CD4-positive, alpha-beta memory T cell (primary cell): Measurements from ENCODE around the gene SCTR. TPM values are rescaled to one million over a fixed set of nuclear protein-coding genes. Genes with fewer than 3 reads are reported as not detected.

ENCODE experiments used
- CTCF ChIA-PET: fragments of 350-600 bp; sonication (Branson Sonifier 250); formaldehyde crosslinking; loops from one replicate; lab custom pipeline; 2021; ENCODE audit warnings: inconsistent platforms; ENCODE audit not compliant: partially characterized antibody; lab: Charles Lee
- POLR2A ChIA-PET: fragments of 350-600 bp; sonication (Branson Sonifier 250); formaldehyde crosslinking; loops from one replicate; lab custom pipeline; 2021; ENCODE audit not compliant: partially characterized antibody; lab: Charles Lee
- DNase-seq, 5 donors: peaks; one replicate each; pipeline versions ENCODE4 v3.0.0 to v3.0.0-alpha.2; 2020 to 2022; ENCODE audit warnings: mixed read lengths in 1 of 5
- H3K27ac ChIP-seq: one replicate; pipeline ENCODE4 v1.7.0; 2013; ENCODE audit warnings: low read depth, low read length
- H3K27me3 ChIP-seq: 2 replicates; pipeline ENCODE4 v1.7.0; 2013; ENCODE audit warnings: mild to moderate bottlenecking, low read length, moderate library complexity; ENCODE audit not compliant: insufficient read depth
- H3K36me3 ChIP-seq: 2 replicates; pipeline ENCODE4 v1.7.0; 2013; ENCODE audit warnings: mild to moderate bottlenecking, low read length, moderate library complexity; ENCODE audit not compliant: insufficient read depth
- H3K4me1 ChIP-seq: 2 replicates; pipeline ENCODE4 v1.7.0; 2013; ENCODE audit warnings: mild to moderate bottlenecking, low read length, moderate library complexity; ENCODE audit not compliant: insufficient read depth
- H3K4me3 ChIP-seq, 2 donors: one replicate each; pipeline ENCODE4 v1.7.0; 2013; ENCODE audit warnings: low read length in 2 of 2, mild to moderate bottlenecking in 1 of 2
- H3K9me3 ChIP-seq, 2 donors: one replicate each; pipeline ENCODE4 v1.7.0; 2013; ENCODE audit warnings: low read length in 2 of 2, control low read depth in 1 of 2; ENCODE audit not compliant: control insufficient read depth in 1 of 2
- H3K27ac Mint-ChIP-seq, 7 donors: one replicate each; pipeline ENCODE4 v1.8.0; 2020 to 2021; ENCODE audit warnings: mixed read lengths in 7 of 7, mild to moderate bottlenecking in 6 of 7, inconsistent platforms in 3 of 7, moderate library complexity in 3 of 7
- H3K27me3 Mint-ChIP-seq, 2 donors: one replicate each; pipeline ENCODE4 v1.8.0; 2020 to 2021; ENCODE audit warnings: mixed read lengths in 2 of 2
- H3K36me3 Mint-ChIP-seq, 2 donors: one replicate each; pipeline ENCODE4 v1.8.0; 2020 to 2021; ENCODE audit warnings: mixed read lengths in 2 of 2, inconsistent platforms in 1 of 2, mild to moderate bottlenecking in 1 of 2
- H3K4me1 Mint-ChIP-seq, 4 donors: one replicate each; pipeline ENCODE4 v1.8.0; 2020 to 2021; ENCODE audit warnings: mixed read lengths in 4 of 4, mild to moderate bottlenecking in 1 of 4
- H3K4me3 Mint-ChIP-seq, 8 donors: one replicate each; pipeline ENCODE4 v1.8.0; 2020 to 2021; ENCODE audit warnings: mixed read lengths in 8 of 8, mild to moderate bottlenecking in 7 of 8, moderate library complexity in 6 of 8, inconsistent platforms in 3 of 8
- H3K9me3 Mint-ChIP-seq, 8 donors: one replicate each; pipeline ENCODE4 v1.8.0; 2020 to 2021; ENCODE audit warnings: mixed read lengths in 8 of 8, mild to moderate bottlenecking in 5 of 8, inconsistent platforms in 3 of 8, moderate library complexity in 1 of 8
- intact Hi-C: fragments of 100-400 bp; cut with micrococcal nuclease; formaldehyde crosslinking; loops from one replicate; pipeline ENCODE4 v1.15.1; 2023
- polyA plus RNA-seq, 2 donors: library from polyadenylated mRNA; unstranded; fragments of 300-500 nt; fragmentation: Illumina TruSeq; gene quantifications; one replicate each; pipeline ENCODE4 v1.2.3, GENCODE V29; 2021
- total RNA-seq, 2 experiments: library from RNA; stranded (reverse); gene quantifications; one replicate each; pipeline ENCODE4 v1.2.3, GENCODE V29; 2021

Gene SCTR
- total and polyA plus RNA-seq, 4 experiments from 2014 or later = not detected

DNA sequence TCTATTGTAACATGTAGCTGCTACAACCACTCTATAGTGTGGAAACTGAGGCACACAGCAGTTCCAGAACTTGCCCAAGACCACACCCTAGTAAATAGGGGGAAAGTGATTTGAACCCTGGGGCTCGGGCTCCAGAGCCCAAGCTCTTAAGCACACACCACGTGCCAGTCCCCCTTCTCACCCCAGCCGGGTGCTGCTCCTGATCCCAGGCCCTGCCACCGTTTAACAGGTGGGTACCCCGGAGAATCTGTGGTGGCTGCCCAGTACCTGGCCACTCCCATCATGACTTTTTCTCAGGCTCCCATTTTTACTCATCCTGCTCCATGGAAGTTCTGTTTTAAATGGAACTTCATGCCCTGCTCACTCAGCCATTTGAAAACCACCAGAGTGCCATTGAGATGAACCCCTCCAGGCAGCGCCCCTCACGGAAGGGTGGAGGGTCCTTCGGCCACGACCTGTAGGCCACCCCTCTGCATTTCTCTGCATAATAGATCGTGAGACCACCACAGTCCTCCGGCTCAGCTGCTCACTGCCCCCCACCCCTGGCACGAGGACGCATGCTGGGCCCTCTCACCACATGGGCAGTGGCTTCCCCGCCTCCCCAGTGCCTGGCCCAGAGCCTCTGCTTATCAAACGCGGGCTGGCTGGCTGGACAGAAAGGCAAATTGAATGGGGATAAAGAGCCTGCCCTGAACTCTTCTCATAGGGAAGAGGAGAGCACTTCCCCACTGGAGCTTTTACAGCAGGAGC, 50.5 kb downstream of the SCTR start:
- no peak for DNase-seq
- intact Hi-C loops = no loop called here
- POLR2A ChIA-PET = no interaction called here

DNA sequence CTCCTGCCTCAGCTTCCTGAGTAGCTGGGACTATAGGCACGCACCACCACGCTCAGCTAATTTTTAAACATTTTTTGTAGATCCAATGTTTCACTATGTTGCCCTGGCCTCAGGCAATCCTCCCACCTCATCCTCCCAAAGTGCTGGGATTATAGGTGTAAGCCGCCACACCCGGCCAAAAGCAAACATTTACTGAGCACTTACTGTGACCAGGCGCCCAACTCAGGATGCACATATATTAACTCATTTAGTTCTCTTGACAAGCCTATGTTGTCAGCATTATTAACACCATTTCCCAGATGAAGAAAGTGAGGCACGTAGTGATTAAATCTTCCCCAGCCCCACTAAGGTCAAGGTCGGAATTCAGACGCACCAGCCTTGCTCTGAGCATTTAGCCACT, 51.5 kb downstream of the SCTR start:
- no peaks in the 10 kb centered on the region for H3K9me3 Mint-ChIP-seq
- no peaks in the 10 kb centered on the region for H3K4me1 Mint-ChIP-seq
- intact Hi-C loops = no loop called here
- no peaks in the 10 kb centered on the region for H3K36me3 ChIP-seq
- H3K36me3 Mint-ChIP-seq = no peaks in the 10 kb centered on the region
- ChIA-PET POLR2A (no interaction called here), CTCF (no interaction called here)
- H3K27ac Mint-ChIP-seq = no peak overlapping the region
- no peak for DNase-seq
- H3K9me3 ChIP-seq = no peaks in the 10 kb centered on the region
- H3K4me3 Mint-ChIP-seq = no peak overlapping the region
- H3K4me1 ChIP-seq = no peaks in the 10 kb centered on the region
- H3K27me3 ChIP-seq = no peaks in the 10 kb centered on the region
- H3K4me3 ChIP-seq = no peak overlapping the region
- no peak overlapping the region for H3K27ac ChIP-seq
- peaks cover 6 to 10% of the 10 kb centered on the region in 2 donors for H3K27me3 Mint-ChIP-seq

More for the DNA sequence above, 50.5 kb downstream of the SCTR start:
- Histone ChIP-seq H3K9me3 (no peaks in the 10 kb centered on the region), H3K36me3 (no peaks in the 10 kb centered on the region), H3K4me3 (no peak overlapping the region), H3K27me3 (no peaks in the 10 kb centered on the region), H3K4me1 (no peaks in the 10 kb centered on the region), H3K27ac (no peak overlapping the region)
- Mint-ChIP-seq H3K27ac (no peak overlapping the region), H3K36me3 (no peaks in the 10 kb centered on the region), H3K4me3 (no peak overlapping the region), H3K9me3 (no peaks in the 10 kb centered on the region), H3K4me1 (no peaks in the 10 kb centered on the region), H3K27me3 (peaks cover 6 to 13% of the 10 kb centered on the region in 2 donors)
- CTCF ChIA-PET = no interaction called here

DNA sequence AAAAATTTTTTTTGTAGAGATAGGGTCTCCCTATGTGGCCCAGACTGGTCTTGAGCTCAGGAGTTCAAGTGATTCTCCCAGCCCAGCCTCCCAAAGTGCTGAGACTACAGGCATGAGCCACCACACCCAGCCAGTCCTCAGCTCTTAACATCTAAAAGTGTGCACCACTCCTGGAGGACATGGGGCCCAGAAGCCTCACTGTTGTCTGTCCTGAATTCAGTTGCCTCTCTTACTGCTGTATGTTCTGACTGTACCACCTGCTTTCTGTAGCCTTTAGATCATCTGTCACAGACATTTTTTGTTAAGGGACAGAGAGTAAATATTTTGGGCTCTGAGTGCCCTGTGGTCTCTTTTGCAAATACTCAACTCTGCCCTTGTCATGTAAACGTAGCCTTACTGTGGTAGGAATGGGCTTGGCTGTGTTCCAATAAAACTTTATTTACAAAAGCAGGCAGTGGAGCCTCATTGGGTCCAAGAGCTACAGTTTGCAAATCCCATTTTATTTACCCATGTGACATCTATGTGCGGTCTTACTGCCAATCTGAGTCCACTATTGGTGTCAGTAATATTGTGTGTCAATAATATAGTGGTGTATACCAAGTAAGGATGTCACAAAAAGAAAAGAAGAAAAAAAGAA, 54.5 kb downstream of the SCTR start:
- peaks cover 3 to 7% of the 10 kb centered on the region in 2 donors for H3K27me3 Mint-ChIP-seq
- H3K27ac Mint-ChIP-seq = no peak overlapping the region
- POLR2A ChIA-PET = no interaction called here
- DNase-seq = no peak
- Histone ChIP-seq H3K27me3 (no peaks in the 10 kb centered on the region), H3K4me1 (no peaks in the 10 kb centered on the region), H3K27ac (no peak overlapping the region), H3K9me3 (no peaks in the 10 kb centered on the region), H3K4me3 (no peak overlapping the region), H3K36me3 (no peaks in the 10 kb centered on the region)
- no peak overlapping the region for H3K4me3 Mint-ChIP-seq
- H3K4me1 Mint-ChIP-seq = no peaks in the 10 kb centered on the region
- intact Hi-C loops = no loop called here
- H3K9me3 Mint-ChIP-seq = no peaks in the 10 kb centered on the region
- H3K36me3 Mint-ChIP-seq = no peaks in the 10 kb centered on the region
- CTCF ChIA-PET = no interaction called here

DNA sequence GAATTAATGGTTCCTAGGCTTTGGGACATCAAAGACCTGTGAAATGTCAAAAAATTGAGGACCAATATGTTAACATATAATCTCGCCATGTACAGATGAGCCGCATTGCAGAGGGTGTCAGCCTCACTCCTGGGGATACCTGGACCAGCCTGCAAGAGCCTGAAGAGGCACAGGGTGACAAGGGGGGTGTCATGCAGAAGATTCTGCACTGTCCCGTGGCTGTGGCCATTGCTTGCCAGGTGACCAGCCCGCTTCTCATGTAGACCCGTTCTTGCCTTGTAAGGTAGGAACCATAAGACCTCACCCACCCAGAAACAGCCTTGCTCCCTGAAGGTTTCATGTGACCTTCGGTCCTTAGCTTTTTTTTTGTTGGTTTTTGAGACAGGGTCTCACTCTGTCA, 55.2 kb downstream of the SCTR start:
- H3K27me3 Mint-ChIP-seq = peaks cover 3 to 7% of the 10 kb centered on the region in 2 donors
- H3K9me3 Mint-ChIP-seq = no peaks in the 10 kb centered on the region
- no peaks in the 10 kb centered on the region for H3K4me1 Mint-ChIP-seq
- ChIA-PET CTCF (no interaction called here), POLR2A (no interaction called here)
- Histone ChIP-seq H3K27ac (no peak overlapping the region), H3K4me3 (no peak overlapping the region), H3K4me1 (no peaks in the 10 kb centered on the region), H3K27me3 (no peaks in the 10 kb centered on the region), H3K36me3 (no peaks in the 10 kb centered on the region), H3K9me3 (no peaks in the 10 kb centered on the region)
- H3K4me3 Mint-ChIP-seq = no peak overlapping the region
- intact Hi-C loops = no loop called here
- DNase-seq = no peak
- no peaks in the 10 kb centered on the region for H3K36me3 Mint-ChIP-seq
- no peak overlapping the region for H3K27ac Mint-ChIP-seq

DNA sequence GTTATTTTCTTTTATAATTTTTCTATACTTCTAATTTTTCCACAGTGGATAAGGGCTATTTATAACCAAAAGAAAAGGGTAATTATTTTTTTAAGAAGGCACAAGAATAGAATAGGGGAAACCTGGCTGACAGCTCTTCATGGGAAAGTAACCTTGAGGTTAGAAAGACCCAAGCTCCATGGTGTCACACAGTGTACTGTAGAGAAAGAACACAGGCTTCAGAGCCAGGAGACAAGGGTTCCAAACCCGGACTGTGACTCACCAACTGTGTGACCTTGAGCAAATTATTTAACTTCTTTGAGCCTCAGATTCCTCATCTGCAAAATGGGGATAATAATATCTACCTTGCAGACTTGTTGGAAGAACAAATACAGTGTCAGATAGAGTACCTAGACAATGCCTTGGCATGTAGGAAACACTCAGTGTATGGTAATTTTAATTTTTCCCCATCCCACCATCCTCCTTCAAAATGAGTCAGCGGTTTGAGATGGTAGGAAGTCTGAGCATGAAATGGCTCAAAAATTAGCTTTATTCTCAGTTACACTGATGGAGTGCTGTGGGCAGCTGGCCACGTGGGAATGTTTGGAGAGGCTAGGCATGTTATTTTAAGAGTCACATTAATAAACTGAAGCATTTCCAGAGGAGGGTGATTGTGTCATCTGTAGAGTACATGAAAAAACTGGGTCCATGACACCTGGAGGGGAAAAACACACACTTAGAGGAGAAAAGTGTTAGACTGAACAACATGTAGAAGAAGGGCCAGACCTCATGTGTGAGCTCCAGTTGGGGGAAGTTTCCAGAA, 55.9 kb downstream of the SCTR start:
- no peaks in the 10 kb centered on the region for H3K4me1 ChIP-seq

DNA sequence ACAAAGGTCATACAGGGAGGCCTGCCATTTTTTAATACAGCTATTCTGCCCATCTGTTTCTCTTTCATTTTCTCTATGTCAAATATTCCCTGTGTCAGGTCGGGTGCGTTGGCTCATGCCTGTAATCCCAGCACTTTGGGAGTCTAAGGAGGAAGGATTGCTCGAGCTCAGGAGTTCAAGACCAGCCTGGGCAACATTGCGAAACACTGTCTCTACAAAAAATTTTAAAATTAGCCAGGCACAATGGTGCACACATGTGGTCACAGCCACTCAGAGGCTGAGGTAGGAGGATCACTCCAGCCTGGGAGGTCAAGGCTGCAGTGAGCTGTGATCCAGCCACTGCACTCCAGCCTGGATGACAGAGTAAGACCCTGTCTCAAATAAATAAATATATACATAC, 57.9 kb downstream of the SCTR start:
- Histone ChIP-seq H3K27ac (no peak overlapping the region), H3K36me3 (no peaks in the 10 kb centered on the region), H3K4me1 (no peaks in the 10 kb centered on the region), H3K4me3 (no peak overlapping the region), H3K9me3 (no peaks in the 10 kb centered on the region), H3K27me3 (no peaks in the 10 kb centered on the region)
- H3K36me3 Mint-ChIP-seq = no peaks in the 10 kb centered on the region
- ChIA-PET CTCF (no interaction called here), POLR2A (no interaction called here)
- no peaks in the 10 kb centered on the region for H3K9me3 Mint-ChIP-seq
- H3K27me3 Mint-ChIP-seq = peaks cover 0 to 7% of the 10 kb centered on the region in 2 donors
- no peaks in the 10 kb centered on the region for H3K4me1 Mint-ChIP-seq
- H3K27ac Mint-ChIP-seq = no peak overlapping the region
- intact Hi-C loops = no loop called here
- DNase-seq = no peak
- H3K4me3 Mint-ChIP-seq = no peak overlapping the region

More for the DNA sequence above, 55.9 kb downstream of the SCTR start:
- ChIA-PET CTCF (interaction anchor here (1.0 kb wide), 1 partner anchor 8 kb away, joined by 3 read pairs; no protein-coding TSS in a partner anchor), POLR2A (no interaction called here)
- Histone ChIP-seq H3K4me3 (no peak overlapping the region), H3K36me3 (no peaks in the 10 kb centered on the region), H3K27ac (no peak overlapping the region), H3K9me3 (no peaks in the 10 kb centered on the region), H3K27me3 (no peaks in the 10 kb centered on the region)
- Mint-ChIP-seq H3K36me3 (no peaks in the 10 kb centered on the region), H3K4me3 (no peak overlapping the region), H3K27me3 (peaks cover 3 to 7% of the 10 kb centered on the region in 2 donors), H3K9me3 (no peaks in the 10 kb centered on the region), H3K4me1 (no peaks in the 10 kb centered on the region), H3K27ac (no peak overlapping the region)
- no peak for DNase-seq
- intact Hi-C loops = no loop called here

DNA sequence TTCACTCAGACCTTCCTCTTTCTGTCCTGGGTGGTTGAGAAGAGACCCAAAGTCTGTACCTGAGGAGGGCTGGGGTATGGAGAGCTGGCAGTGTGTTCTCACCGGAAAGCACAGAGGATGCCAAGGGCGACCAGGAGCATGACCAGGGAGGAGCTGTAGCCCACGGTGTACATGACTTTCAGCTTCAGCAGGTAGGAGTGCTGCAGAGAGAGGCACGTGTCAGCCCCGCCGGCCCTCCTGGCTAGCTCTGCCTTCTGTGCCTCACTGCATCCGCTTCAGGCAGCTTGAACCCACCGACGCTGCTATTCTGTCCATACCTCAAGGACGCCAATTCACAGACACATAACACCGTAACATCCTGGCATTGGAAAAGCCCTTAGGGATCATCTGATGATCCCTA, 58.6 kb downstream of the SCTR start:
- intact Hi-C loops = no loop called here
- Mint-ChIP-seq H3K4me3 (no peak overlapping the region), H3K4me1 (no peaks in the 10 kb centered on the region), H3K9me3 (no peaks in the 10 kb centered on the region), H3K27me3 (peaks cover 0 to 7% of the 10 kb centered on the region in 2 donors), H3K27ac (no peak overlapping the region), H3K36me3 (no peaks in the 10 kb centered on the region)
- DNase-seq = no peak
- Histone ChIP-seq H3K36me3 (no peaks in the 10 kb centered on the region), H3K27me3 (no peaks in the 10 kb centered on the region), H3K9me3 (no peaks in the 10 kb centered on the region), H3K27ac (no peak overlapping the region), H3K4me1 (no peaks in the 10 kb centered on the region), H3K4me3 (no peak overlapping the region)
- CTCF ChIA-PET = no interaction called here
- POLR2A ChIA-PET = no interaction called here
